ENCODE data around the gene APOA5. TPM values are rescaled to one million over a fixed set of nuclear protein-coding genes. Genes with fewer than 3 reads are reported as not detected.

The APOA5 gene
- total and polyA plus RNA-seq, 2 donors, result 0.38 TPM; not detected in 1

DNA sequence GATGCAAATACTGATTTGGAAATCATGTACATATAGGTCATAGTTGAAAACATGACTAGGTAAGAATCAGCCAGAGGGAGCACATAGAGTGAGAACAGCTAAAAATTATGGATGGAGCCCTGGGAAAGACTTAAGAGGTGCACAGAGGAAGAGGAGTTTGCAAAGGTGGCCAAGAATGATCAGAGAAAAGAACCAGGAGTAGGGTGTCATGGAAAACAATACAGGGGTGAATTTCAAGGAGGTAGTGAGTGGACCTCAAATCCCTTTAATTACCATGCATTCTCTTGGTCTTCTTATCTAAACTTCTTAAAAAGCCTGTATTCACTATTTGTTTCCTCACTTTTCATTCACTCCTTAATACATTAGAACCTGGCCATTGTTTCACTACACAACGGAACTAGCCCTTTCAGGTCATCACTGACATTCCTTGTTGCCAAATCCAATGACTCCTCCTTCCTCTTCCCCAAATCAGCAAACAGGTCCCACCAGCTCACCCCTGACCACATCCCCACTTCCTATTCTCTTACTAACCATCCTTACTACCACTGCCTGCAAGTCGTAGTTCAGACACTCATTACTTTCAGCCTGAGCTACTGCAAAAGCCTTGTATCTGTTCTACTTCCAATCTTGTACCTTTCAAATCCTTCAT is 41.5 kb downstream of the APOA5 start:
- H3K27ac ChIP-seq (ENCODE audit: low read depth), result no peak overlapping the region
- peaks cover 7% of the 10 kb centered on the region for H3K36me3 ChIP-seq (ENCODE audit: insufficient read depth)
- no peak for DNase-seq (ENCODE audit: extremely low spot score)
- no peak overlapping the region for H3K4me3 ChIP-seq (ENCODE audit: low read depth, low read length)
- WGBS, result 93% methylated on average over 2 of the region's 2 CpGs
- H3K4me1 ChIP-seq (ENCODE audit: insufficient read depth), result no peaks in the 10 kb centered on the region

- no peak for DNase-seq (ENCODE audit: extremely low spot score)
- no peak overlapping the region for H3K4me3 ChIP-seq (ENCODE audit: low read depth, low read length)
- H3K27ac ChIP-seq (ENCODE audit: low read depth), result no peak overlapping the region
- H3K36me3 ChIP-seq (ENCODE audit: insufficient read depth), result peaks cover 1% of the 10 kb centered on the region
- no peaks in the 10 kb centered on the region for H3K4me1 ChIP-seq (ENCODE audit: insufficient read depth)
- WGBS, result 79% methylated on average over 6 of the region's 6 CpGs
Observed at GRCh38 chr11:116742104-116742503, 49.6 kb downstream of the APOA5 start.

DNA sequence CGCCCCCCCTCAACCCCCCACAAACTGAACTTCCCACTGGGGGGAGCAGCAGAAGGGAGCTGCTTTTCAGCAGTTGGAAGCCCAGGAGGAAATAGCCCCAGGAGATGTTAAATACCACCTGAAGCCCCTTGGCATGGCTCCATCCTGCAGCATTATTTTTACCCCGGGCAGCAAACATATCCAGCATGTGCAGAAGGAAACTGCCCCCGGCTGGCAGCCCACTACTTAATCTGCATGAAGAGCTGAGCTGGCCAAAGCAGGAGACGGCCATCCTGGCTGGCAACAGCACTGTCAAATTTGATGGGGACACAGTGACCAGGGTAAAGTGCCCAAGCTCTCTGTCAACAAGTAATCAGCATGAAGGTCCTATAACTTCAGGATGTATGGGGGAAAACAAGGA is 50.9 kb downstream of the APOA5 start:
- WGBS, result 60% methylated on average over 4 of the region's 4 CpGs
- H3K4me3 ChIP-seq (ENCODE audit: low read depth, low read length), result no peak overlapping the region
- peaks cover 1% of the 10 kb centered on the region for H3K36me3 ChIP-seq (ENCODE audit: insufficient read depth)
- H3K4me1 ChIP-seq (ENCODE audit: insufficient read depth), result no peaks in the 10 kb centered on the region
- no peak for DNase-seq (ENCODE audit: extremely low spot score)
- H3K27ac ChIP-seq (ENCODE audit: low read depth), result no peak overlapping the region

Other genes starting within 250 kb of the APOA5 start
- 13.5 TPM for gene BUD13, start 18.9 kb downstream of the APOA5 start, total RNA-seq
- 14.4 TPM for gene BUD13, start 18.9 kb downstream of the APOA5 start, polyA plus RNA-seq
- gene ZPR1, start 3.9 kb downstream of the APOA5 start, total RNA-seq, result 17.9 TPM
- gene ZPR1, start 3.9 kb downstream of the APOA5 start, polyA plus RNA-seq, result 27.4 TPM
- gene APOA4, start 31.4 kb upstream of the APOA5 start, total RNA-seq, result not detected
- 0.06 TPM for gene APOA4, start 31.4 kb upstream of the APOA5 start, polyA plus RNA-seq
- not detected for gene APOC3, start 38.0 kb upstream of the APOA5 start, total RNA-seq
- 4.1 TPM for gene APOC3, start 38.0 kb upstream of the APOA5 start, polyA plus RNA-seq
- 1.1 TPM for gene APOA1, start 45.7 kb upstream of the APOA5 start, total RNA-seq
- 5.2 TPM for gene APOA1, start 45.7 kb upstream of the APOA5 start, polyA plus RNA-seq

All from urinary bladder (tissue), 4 donors.